ENCODE results near the gene CHIA.

DNA sequence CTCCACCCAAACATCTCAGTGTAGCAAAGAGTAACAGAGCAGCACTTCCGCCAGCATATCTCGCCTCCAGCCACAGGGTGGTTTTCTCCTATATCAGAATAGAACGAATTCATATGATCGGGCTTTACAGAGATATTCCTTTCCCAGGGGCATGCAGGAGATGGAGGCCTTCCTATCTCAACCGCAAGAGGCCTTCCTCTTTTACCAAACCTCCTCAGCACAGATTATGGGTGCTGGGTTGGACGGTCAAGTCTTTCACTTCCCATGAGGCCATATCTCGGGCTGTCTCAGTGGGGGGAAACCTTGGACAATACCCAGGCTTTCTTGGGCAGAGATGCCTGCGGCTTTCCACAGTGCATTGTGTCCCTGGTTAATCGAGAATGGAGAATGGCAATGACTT, 71.1 kb downstream of the CHIA start:
- no peak for TF ChIP-seq SUZ12 (IDR thresholded peaks at IDR 0.05)
- TF ChIP-seq TARDBP (IDR thresholded peaks at IDR 0.05): no peak
- TF ChIP-seq ARNT (IDR thresholded peaks at IDR 0.05): no peak
- no peak for TF ChIP-seq FOXA1 (IDR thresholded peaks at IDR 0.05)
- TF ChIP-seq FOXM1 (IDR thresholded peaks at IDR 0.05; ENCODE audit: borderline replicate concordance): no peak
- TF ChIP-seq L3MBTL2 (conservative IDR thresholded peaks at IDR 0.05): no peak
- no peak for TF ChIP-seq HDGF (IDR thresholded peaks at IDR 0.05; ENCODE audit: borderline replicate concordance)
- TF ChIP-seq SP1 (IDR thresholded peaks at IDR 0.05): no peak
- TF ChIP-seq ZNF384 (IDR thresholded peaks at IDR 0.05): no peak
- TF ChIP-seq BHLHE40 (IDR thresholded peaks at IDR 0.05; ENCODE audit: borderline replicate concordance): no peak

All from HEK293T (cell line).